HepG2 (cell line): ENCODE results near the gene FXYD4. TPM values are rescaled to one million over a fixed set of nuclear protein-coding genes. Genes with fewer than 3 reads are reported as not detected.

ENCODE experiments used
- CTCF ChIP-seq: sonication (generic); formaldehyde crosslinking; IDR thresholded peaks from 2 replicates; pipeline ENCODE4 v1.5.0; 2020; ENCODE audit warnings: mild to moderate bottlenecking, missing genetic modification reagents, moderate library complexity
- FOXA3 ChIP-seq: IDR thresholded peaks from 2 replicates; pipeline ENCODE4 v1.6.1; 2016; ENCODE audit warnings: missing genetic modification reagents, missing compliant biosample characterization
- HIVEP1 ChIP-seq: sonication (generic); formaldehyde crosslinking; IDR thresholded peaks from 2 replicates; pipeline ENCODE4 v1.4.0; 2020; ENCODE audit warnings: mild to moderate bottlenecking, missing genetic modification reagents
- IKZF1 ChIP-seq: fragments of 450-650 bp; IDR thresholded peaks from 2 replicates; pipeline ENCODE4 v1.7.1; 2016
- RFX3 ChIP-seq: IDR thresholded peaks from 2 replicates; pipeline ENCODE4 v1.6.1; 2016; ENCODE audit warnings: missing biosample characterization, missing genetic modification reagents
- ZMYM2 ChIP-seq: sonication (generic); formaldehyde crosslinking; IDR thresholded peaks from 2 replicates; pipeline ENCODE4 v1.8.0; 2022; ENCODE audit warnings: mild to moderate bottlenecking, missing genetic modification reagents
- ZNF335 ChIP-seq: sonication (generic); formaldehyde crosslinking; IDR thresholded peaks from 2 replicates; pipeline ENCODE4 v1.4.0; 2020; ENCODE audit warnings: missing genetic modification reagents
- ZNF546 ChIP-seq: sonication (generic); formaldehyde crosslinking; conservative IDR thresholded peaks from 2 replicates; pipeline ENCODE4 v1.8.1; 2023; ENCODE audit warnings: mild to moderate bottlenecking, missing genetic modification reagents
- ZNF616 ChIP-seq: sonication (generic); formaldehyde crosslinking; IDR thresholded peaks from 2 replicates; pipeline ENCODE4 v1.5.0; 2020; ENCODE audit warnings: low read depth, mild to moderate bottlenecking, missing genetic modification reagents
- ZNF737 ChIP-seq: sonication (generic); formaldehyde crosslinking; IDR thresholded peaks from 2 replicates; pipeline ENCODE4 v1.5.0; 2020; ENCODE audit warnings: missing genetic modification reagents, mild to moderate bottlenecking, borderline replicate concordance
- polyA plus RNA-seq, 8 experiments: library from polyadenylated mRNA; depleted of rRNA in 3 of 8; stranded (reverse) in 7 of 8; unstranded in 1 of 8; fragments of >200 nt; fragmentation: Illumina TruSeq in 4 of 8; extraction: Trizol in 4 of 8; gene quantifications; 2 replicates each; pipeline versions ENCODE4 v1.2.1 to v1.2.3, GENCODE V29; 2011 to 2016; ENCODE audit warnings: low read depth in 4 of 8, missing spikeins in 1 of 8, mixed read lengths in 1 of 8; ENCODE audit not compliant: insufficient read depth in 1 of 8
- total RNA-seq, 5 experiments: library from RNA; depleted of rRNA; stranded (reverse); fragments of >200 nt; fragmentation: Illumina TruSeq; extraction: Trizol; gene quantifications; 2 replicates each; pipeline ENCODE4 v1.2.3, GENCODE V29; 2016; ENCODE audit warnings: low read depth in 1 of 5
- TF ChIP-seq, protein P1 (sequence below), 2 experiments: sonication (generic) in 1 of 2; formaldehyde crosslinking in 1 of 2; IDR thresholded peaks; 2 replicates each; pipeline versions ENCODE4 v1.4.0 to v1.6.1; 2016 to 2020; ENCODE audit warnings: borderline replicate concordance in 1 of 2, low read depth in 1 of 2, mild to moderate bottlenecking in 1 of 2, missing genetic modification reagents in 1 of 2
- TF ChIP-seq, protein P2 (sequence below): sonication (generic); formaldehyde crosslinking; IDR thresholded peaks from 2 replicates; pipeline ENCODE4 v1.4.0; 2020; ENCODE audit warnings: missing genetic modification reagents, mild to moderate bottlenecking, borderline replicate concordance
- TF ChIP-seq, protein P3 (sequence below): sonication (generic); formaldehyde crosslinking; IDR thresholded peaks from 2 replicates; pipeline ENCODE4 v1.4.0; 2020; ENCODE audit warnings: missing genetic modification reagents
- TF ChIP-seq, protein P4 (sequence below): sonication (generic); formaldehyde crosslinking; IDR thresholded peaks from 2 replicates; pipeline ENCODE4 v1.5.1; 2020; ENCODE audit warnings: missing genetic modification reagents, mild to moderate bottlenecking, borderline replicate concordance

The FXYD4 gene
- total and polyA plus RNA-seq, 2 of the 13 experiments (the other 11 are each of a cell fraction or from before 2014, with no cell fraction given), result not detected

DNA sequence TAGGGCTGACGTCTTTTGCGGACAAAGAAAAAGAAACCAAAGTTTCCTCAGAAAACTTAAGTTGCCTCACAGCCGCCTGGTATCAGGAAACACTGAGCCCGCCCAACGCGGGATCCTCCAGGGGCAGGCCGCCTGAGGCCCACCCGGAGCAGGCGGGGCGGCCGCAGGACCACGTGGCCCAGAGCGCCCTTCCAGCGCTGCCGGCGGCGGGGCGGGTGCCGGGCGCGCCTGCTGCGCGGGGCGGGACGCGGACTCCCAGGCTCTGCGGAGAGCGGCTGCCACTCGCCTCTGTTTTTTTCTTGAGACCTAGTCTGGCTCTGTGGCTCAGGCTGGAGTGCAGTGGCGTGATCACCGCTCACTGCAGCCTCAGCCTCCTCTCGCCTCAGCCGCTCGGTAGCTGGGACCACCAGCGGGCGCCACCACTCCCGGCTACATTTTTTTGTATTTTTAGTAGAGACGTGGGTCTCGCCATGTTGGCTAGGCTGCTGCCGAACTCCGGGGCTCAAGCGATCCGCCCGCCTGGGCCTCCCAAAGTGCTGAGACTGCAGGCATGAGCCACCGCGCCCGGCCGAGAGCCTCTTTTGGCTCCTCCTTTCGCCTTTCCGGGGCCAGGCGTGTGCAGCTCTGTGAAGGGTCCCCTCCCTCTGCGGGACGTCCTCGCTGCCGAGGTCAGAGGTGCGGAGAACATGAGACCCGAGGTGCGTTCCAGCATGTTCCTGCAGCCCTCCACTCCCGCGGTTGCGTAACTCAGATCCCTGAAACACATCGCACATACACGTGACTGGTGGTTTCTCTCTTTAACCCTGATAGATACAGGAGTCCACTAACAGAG is 49.1 kb downstream of the FXYD4 start (continued):
- TF ChIP-seq ZNF616 (CRISPR knock-in tag) (peak; percentile 96), FOXA3 (CRISPR knock-in tag) (peak; percentile 91), IKZF1 (no peak), ZNF546 (peak; percentile 93), ZNF737 (CRISPR knock-in tag) (peak; percentile 99; the same call in 1 of the 2 replicates), ZNF335 (peak; percentile 88), HIVEP1 (peak; percentile 97), ZMYM2 (peak; percentile 91), RFX3 (peak; percentile 29; the same call in 1 of the 2 replicates), CTCF (no peak; the same call in none of the 2 replicates)
- TF ChIP-seq, protein P1, sequence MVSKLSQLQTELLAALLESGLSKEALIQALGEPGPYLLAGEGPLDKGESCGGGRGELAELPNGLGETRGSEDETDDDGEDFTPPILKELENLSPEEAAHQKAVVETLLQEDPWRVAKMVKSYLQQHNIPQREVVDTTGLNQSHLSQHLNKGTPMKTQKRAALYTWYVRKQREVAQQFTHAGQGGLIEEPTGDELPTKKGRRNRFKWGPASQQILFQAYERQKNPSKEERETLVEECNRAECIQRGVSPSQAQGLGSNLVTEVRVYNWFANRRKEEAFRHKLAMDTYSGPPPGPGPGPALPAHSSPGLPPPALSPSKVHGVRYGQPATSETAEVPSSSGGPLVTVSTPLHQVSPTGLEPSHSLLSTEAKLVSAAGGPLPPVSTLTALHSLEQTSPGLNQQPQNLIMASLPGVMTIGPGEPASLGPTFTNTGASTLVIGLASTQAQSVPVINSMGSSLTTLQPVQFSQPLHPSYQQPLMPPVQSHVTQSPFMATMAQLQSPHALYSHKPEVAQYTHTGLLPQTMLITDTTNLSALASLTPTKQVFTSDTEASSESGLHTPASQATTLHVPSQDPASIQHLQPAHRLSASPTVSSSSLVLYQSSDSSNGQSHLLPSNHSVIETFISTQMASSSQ (IDR thresholded peaks at IDR 0.05; ENCODE audit: low read depth), result no peak
- TF ChIP-seq, protein P1 (CRISPR knock-in tag; IDR thresholded peaks at IDR 0.05; ENCODE audit: borderline replicate concordance), result peak; percentile 83
- TF ChIP-seq, protein P2, sequence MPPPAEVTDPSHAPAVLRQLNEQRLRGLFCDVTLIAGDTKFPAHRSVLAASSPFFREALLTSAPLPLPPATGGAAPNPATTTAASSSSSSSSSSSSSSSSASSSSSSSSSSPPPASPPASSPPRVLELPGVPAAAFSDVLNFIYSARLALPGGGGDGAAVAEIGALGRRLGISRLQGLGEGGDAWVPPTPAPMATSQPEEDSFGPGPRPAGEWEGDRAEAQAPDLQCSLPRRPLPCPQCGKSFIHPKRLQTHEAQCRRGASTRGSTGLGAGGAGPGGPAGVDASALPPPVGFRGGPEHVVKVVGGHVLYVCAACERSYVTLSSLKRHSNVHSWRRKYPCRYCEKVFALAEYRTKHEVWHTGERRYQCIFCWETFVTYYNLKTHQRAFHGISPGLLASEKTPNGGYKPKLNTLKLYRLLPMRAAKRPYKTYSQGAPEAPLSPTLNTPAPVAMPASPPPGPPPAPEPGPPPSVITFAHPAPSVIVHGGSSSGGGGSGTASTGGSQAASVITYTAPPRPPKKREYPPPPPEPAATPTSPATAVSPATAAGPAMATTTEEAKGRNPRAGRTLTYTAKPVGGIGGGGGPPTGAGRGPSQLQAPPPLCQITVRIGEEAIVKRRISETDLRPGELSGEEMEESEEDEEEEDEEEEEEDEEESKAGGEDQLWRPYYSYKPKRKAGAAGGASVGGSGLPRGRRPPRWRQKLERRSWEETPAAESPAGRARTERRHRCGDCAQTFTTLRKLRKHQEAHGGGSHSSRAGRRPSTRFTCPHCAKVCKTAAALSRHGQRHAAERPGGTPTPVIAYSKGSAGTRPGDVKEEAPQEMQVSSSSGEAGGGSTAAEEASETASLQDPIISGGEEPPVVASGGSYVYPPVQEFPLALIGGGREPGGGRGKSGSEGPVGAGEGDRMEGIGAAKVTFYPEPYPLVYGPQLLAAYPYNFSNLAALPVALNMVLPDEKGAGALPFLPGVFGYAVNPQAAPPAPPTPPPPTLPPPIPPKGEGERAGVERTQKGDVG (CRISPR knock-in tag), result peak; percentile 94; the same call in 1 of the 2 replicates
- TF ChIP-seq, protein P3, sequence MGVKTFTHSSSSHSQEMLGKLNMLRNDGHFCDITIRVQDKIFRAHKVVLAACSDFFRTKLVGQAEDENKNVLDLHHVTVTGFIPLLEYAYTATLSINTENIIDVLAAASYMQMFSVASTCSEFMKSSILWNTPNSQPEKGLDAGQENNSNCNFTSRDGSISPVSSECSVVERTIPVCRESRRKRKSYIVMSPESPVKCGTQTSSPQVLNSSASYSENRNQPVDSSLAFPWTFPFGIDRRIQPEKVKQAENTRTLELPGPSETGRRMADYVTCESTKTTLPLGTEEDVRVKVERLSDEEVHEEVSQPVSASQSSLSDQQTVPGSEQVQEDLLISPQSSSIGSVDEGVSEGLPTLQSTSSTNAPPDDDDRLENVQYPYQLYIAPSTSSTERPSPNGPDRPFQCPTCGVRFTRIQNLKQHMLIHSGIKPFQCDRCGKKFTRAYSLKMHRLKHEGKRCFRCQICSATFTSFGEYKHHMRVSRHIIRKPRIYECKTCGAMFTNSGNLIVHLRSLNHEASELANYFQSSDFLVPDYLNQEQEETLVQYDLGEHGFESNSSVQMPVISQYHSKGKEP (CRISPR knock-in tag), result peak; percentile 93
- TF ChIP-seq, protein P4, sequence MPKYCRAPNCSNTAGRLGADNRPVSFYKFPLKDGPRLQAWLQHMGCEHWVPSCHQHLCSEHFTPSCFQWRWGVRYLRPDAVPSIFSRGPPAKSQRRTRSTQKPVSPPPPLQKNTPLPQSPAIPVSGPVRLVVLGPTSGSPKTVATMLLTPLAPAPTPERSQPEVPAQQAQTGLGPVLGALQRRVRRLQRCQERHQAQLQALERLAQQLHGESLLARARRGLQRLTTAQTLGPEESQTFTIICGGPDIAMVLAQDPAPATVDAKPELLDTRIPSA (CRISPR knock-in tag), result no peak
